Measurements from ENCODE around the gene DUSP5.

The DUSP5 gene

DNA sequence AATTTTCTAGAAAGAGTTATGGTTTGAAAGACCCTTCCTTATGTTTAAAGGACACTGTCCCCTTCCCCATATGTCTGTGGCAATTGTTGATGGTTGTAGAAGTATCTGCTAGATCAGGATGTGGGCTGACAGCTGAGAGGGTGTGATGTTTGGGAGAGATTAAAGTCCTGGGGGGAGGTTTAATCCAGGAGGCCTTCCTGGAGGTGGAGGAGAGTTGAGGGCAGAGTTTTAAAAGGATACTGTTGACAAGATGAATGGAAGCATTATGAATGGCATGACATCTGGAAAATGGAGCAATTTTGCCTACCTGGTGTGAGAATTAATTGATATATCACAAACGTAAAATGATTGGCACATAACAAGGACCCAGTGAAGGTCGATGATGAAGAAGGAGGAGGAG is 36.9 kb downstream of the DUSP5 start:
- in situ Hi-C loops (cut with HindIII; ENCODE audit: low sequenced_read_pairs), result no loop called here

- in situ Hi-C loops (cut with HindIII; ENCODE audit: low sequenced_read_pairs), result no loop called here
These were observed 38.5 kb downstream of the DUSP5 start for GRCh38 chr10:110535958-110536891.

DNA sequence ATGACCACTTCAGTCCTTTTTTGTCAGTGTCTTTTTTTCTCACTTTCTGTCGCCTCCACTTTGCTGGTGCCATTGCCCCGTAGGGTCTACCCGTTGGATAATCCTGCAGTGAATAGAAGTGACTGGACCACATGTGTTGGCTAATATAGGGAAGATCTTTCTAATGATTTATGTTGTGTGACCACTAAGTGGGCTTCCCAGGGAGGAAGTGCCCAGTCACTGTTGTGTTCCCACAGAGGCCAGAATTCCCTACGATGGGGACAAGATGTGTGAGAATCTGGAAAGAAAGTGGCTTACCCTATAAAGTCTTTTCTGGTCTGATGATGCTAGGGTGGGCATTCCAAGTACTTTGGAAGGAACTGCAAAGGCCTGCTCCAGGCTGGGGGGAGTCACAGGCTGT is 41.4 kb downstream of the DUSP5 start:
- in situ Hi-C loops (cut with HindIII; ENCODE audit: low sequenced_read_pairs), result no loop called here

DNA sequence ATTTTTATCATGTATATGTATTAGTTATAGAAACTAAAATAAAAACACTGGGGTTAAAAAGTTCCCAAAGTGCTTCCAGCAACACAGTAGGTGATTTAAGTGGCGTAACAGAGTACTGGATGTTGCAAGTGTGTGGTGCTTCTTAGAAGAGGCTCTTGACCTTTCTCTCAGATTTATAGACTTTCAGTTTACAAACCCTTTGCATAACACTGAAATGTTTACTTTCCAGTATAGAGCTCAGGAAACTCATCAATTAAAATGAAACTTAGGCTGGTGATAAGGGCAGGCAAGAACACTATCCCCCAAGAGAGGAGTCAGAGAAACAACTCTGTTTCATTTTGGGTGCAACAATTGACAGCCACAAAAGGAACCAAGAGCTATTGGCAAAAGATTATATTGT is 42.3 kb downstream of the DUSP5 start:
- in situ Hi-C loops (cut with HindIII; ENCODE audit: low sequenced_read_pairs), result no loop called here

GRCh38 chr10:110544958-110545537 is 47.3 kb downstream of the DUSP5 start:
- in situ Hi-C loops (cut with HindIII; ENCODE audit: low sequenced_read_pairs), result loop anchor here (5.0 kb wide), 3 partner anchors 43 to 208 kb away; no protein-coding TSS in a partner anchor

DNA sequence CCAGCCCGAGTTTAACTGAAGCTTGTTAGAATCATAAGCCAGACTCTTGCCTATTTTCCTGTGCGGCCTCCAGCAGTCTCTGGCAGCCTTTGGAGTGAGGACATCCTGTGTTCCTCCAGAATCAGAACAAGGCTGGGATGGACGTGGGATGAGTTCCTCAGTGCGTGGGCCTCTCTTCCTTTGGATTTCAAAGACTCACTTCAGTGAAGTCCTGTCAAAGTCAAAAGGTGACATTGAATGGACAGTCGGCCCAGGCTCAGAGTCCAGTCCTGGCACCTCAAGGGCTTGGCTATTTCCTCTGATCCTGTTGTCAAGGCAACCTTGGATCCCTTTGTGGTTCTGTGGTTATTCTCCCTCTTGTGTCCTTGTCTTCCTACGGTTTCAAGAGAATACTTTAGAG is 48.4 kb downstream of the DUSP5 start:
- in situ Hi-C loops (cut with HindIII; ENCODE audit: low sequenced_read_pairs), result loop anchor here (5.0 kb wide), 3 partner anchors 44 to 209 kb away; no protein-coding TSS in a partner anchor

DNA sequence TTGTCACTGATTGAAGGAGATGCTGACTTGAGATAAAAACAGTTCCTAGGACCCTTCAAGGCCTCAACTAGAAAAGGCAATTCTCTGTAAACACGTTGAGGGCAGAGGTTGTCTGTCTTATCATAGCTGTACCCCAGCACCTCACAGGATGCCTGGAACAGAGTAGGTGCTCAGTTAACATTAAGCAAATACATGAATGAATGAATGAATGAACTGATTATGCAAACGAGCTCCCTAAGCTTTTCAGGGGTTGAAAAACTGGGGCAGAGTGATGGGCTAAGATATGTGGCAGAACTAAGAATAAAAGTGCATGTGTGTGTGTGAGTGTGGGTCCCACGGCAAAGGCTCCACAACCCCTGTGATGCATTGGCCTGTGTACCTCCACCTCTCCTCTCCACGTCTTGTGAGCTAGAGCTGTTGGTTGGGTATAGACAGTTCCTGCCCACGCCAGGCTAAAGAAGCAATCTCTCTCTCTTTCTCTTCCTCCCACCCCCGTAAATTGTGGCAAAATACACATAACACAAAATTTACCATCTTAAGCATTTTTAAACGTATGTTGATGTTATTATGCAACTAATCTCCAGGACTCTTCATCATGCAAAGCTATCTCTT is 48.9 kb downstream of the DUSP5 start:
- in situ Hi-C loops (cut with HindIII; ENCODE audit: low sequenced_read_pairs), result loop anchor here (5.0 kb wide), 3 partner anchors 44 to 209 kb away; no protein-coding TSS in a partner anchor

DNA sequence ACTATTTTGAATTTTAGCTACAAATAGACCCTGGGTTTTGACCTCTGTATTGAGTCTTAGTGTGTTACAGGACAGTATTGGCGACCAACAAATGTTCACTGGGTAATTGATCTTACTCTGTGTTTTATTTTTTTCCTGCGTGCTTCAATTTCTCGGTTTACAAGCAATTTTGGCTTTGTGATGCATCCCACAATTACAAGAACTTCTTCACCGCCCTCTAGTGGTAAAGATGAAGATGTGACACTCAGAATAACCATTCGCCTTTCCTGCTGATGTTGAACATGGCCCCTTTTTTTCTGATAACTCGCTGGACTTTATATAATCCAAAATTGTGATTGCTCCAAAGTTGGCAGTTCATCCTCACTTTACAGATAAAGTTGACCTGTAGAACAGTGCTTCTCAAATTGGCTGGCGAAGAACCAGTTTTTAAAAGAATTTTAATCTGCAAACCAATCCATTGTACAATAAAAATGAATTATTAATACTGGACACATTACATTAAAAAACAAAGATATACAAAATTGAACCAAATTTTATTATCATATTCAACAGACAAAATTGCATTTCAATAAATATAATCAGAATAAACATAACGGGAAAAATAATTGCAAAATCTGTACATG is 49.5 kb downstream of the DUSP5 start:
- in situ Hi-C loops (cut with HindIII; ENCODE audit: low sequenced_read_pairs), result loop anchor here (5.0 kb wide), 3 partner anchors 45 to 210 kb away; no protein-coding TSS in a partner anchor

- in situ Hi-C loops (cut with HindIII; ENCODE audit: low sequenced_read_pairs), result loop anchor here (5.0 kb wide), 3 partner anchors 46 to 211 kb away; no protein-coding TSS in a partner anchor
These were observed 50.3 kb downstream of the DUSP5 start for GRCh38 chr10:110548002-110548401.

DNA sequence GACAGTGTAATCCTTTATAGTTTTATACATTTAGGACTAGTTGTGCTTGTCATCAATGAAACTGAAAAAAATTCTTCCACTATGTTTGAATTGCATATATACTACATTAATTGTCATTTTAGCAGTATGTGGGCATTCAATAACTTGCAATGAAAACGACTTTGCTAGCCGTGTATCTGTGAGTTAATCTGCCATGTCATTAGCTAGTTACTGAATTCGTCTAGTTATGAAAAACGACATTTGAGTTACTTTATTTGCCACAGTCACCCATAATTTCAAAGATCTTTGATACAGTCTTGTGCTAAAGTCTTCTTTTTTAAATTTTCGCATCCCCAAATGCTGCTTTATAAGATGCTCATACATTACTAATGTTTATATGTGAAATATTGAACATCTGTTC is 51.5 kb downstream of the DUSP5 start:
- in situ Hi-C loops (cut with HindIII; ENCODE audit: low sequenced_read_pairs), result loop anchor here (5.0 kb wide), 3 partner anchors 47 to 212 kb away; no protein-coding TSS in a partner anchor

DNA sequence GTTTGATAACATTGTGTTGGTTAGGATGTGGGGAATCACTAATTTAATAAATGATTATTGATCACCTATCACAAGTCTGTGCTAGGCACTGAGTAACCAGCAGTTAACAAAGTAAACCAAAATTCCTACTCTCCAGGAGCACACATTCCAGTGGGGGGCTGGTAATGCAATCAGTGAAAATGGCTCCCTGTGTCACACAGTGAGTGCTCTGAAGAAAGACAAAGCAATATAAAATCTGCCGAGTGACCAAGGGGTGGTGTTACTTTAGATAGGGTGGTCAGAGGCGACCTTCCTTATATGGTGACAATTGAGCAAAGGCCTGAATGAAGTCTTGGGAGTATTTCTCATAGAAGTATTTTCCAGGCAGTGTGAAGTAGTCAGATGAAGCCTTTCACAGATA is 56.2 kb downstream of the DUSP5 start:
- in situ Hi-C loops (cut with HindIII; ENCODE audit: low sequenced_read_pairs), result no loop called here

- in situ Hi-C loops (cut with HindIII; ENCODE audit: low sequenced_read_pairs), result no loop called here
These were observed 58.6 kb downstream of the DUSP5 start for GRCh38 chr10:110556296-110556695.

- in situ Hi-C loops (cut with HindIII; ENCODE audit: low sequenced_read_pairs), result no loop called here
These were observed 59.4 kb downstream of the DUSP5 start for GRCh38 chr10:110556969-110557601.

DNA sequence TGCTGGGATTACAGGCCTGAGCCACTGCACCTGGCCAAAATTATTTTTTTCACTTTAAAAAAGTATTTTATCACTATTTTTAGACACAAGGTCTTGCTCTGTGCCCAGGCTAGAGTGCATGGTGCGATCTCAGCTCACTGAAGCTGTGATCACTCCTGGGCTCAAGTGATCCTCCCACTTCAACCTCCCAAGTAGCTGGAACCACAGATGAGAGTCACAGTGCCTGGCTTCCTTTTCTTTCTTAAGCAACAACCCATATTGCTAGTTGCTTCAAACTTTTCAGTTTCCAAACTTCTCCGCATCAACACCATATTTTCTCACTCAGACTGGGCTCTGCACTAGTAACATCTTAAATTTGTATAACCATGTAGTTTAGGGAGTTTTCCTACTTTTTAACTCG is 60.3 kb downstream of the DUSP5 start:
- in situ Hi-C loops (cut with HindIII; ENCODE audit: low sequenced_read_pairs), result no loop called here

DNA sequence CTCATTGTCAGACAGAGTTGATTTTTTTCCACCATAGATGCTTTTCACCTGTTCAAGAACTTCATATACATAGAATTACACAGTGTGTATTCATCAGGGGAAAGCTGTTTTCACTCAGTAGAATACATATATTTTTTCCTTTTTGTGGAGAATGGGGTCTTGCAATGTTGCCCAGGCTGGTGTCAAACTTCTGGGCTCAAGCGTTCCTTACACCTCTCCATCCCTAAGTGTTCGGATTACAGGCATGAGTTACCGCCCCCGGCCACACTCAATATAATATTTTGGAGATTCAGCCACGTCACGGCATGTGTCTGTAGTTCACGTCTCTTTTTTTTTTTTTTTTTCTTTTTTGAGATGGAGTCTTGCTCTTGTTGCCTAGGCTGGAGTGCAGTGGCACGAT is 62.3 kb downstream of the DUSP5 start:
- in situ Hi-C loops (cut with HindIII; ENCODE audit: low sequenced_read_pairs), result loop anchor here (5.0 to 10.0 kb wide), 3 partner anchors 37 to 335 kb away; no protein-coding TSS in a partner anchor
